IPS-11a (cell line): ENCODE measurements around the gene RARA.
"Not testable (repeated sequence)": the region's sequence is repeated elsewhere in the genome, so short reads cannot be mapped to it uniquely, and the experiment has no call there.

Source experiments
- H3K4me3 ChIP-seq: one replicate; pipeline ENCODE4 v1.5.1; 2013; ENCODE audit warnings: low read depth, low read length, control low read depth

The RARA gene

GRCh38 chr17:40297511-40297910 lies 11.5 kb upstream of the RARA start:
- H3K4me3 ChIP-seq = no peak overlapping the region

GRCh38 chr17:40298726-40299125 lies 10.3 kb upstream of the RARA start:
- H3K4me3 ChIP-seq = no peak overlapping the region

GRCh38 chr17:40299159-40299757 lies 9.7 kb upstream of the RARA start:
- not testable (repeated sequence) for H3K4me3 ChIP-seq

- no peak overlapping the region for H3K4me3 ChIP-seq
These were observed 7.7 kb upstream of the RARA start for GRCh38 chr17:40301315-40301714.

GRCh38 chr17:40303009-40303657 lies 5.8 kb upstream of the RARA start:
- no peak overlapping the region for H3K4me3 ChIP-seq

- H3K4me3 ChIP-seq = no peak overlapping the region
These were observed 5.0 kb upstream of the RARA start for GRCh38 chr17:40303708-40304551.

- not testable (repeated sequence) for H3K4me3 ChIP-seq
These were observed 4.5 kb upstream of the RARA start for GRCh38 chr17:40304552-40304863.

GRCh38 chr17:40304866-40305265 lies 4.1 kb upstream of the RARA start:
- H3K4me3 ChIP-seq = not testable (repeated sequence)

- no peak overlapping the region for H3K4me3 ChIP-seq
These were observed 2.6 kb upstream of the RARA start for GRCh38 chr17:40306395-40306794.

GRCh38 chr17:40307001-40307730 lies 1.8 kb upstream of the RARA start:
- no peak overlapping the region for H3K4me3 ChIP-seq

- no peak overlapping the region for H3K4me3 ChIP-seq
These were observed 1.2 kb upstream of the RARA start for GRCh38 chr17:40307740-40308239.

- no peak overlapping the region for H3K4me3 ChIP-seq
These were observed 1.1 kb downstream of the RARA start for GRCh38 chr17:40309949-40310510.

GRCh38 chr17:40310882-40311391 lies 2.0 kb downstream of the RARA start:
- no peak overlapping the region for H3K4me3 ChIP-seq

- no peak overlapping the region for H3K4me3 ChIP-seq
These were observed 2.6 kb downstream of the RARA start for GRCh38 chr17:40311575-40311974.

- no peak overlapping the region for H3K4me3 ChIP-seq
These were observed 3.3 kb downstream of the RARA start for GRCh38 chr17:40312131-40312731.

GRCh38 chr17:40312893-40313667 lies 4.1 kb downstream of the RARA start:
- H3K4me3 ChIP-seq = no peak overlapping the region

GRCh38 chr17:40313668-40314583 lies 4.9 kb downstream of the RARA start:
- no peak overlapping the region for H3K4me3 ChIP-seq

GRCh38 chr17:40314584-40314956 lies 5.6 kb downstream of the RARA start:
- H3K4me3 ChIP-seq = no peak overlapping the region

GRCh38 chr17:40315206-40315605 lies 6.2 kb downstream of the RARA start:
- H3K4me3 ChIP-seq = no peak overlapping the region
